HG03280 (cell line): ENCODE results near the gene BEGAIN.

Experiments
- ATAC-seq: cut with Tn5 transposase; IDR thresholded peaks from one replicate; pipeline ENCODE4 v1.9.1; 2021; ENCODE audit warnings: mild to moderate bottlenecking, moderate library complexity; ENCODE audit not compliant: unreplicated experiment

Gene BEGAIN

DNA sequence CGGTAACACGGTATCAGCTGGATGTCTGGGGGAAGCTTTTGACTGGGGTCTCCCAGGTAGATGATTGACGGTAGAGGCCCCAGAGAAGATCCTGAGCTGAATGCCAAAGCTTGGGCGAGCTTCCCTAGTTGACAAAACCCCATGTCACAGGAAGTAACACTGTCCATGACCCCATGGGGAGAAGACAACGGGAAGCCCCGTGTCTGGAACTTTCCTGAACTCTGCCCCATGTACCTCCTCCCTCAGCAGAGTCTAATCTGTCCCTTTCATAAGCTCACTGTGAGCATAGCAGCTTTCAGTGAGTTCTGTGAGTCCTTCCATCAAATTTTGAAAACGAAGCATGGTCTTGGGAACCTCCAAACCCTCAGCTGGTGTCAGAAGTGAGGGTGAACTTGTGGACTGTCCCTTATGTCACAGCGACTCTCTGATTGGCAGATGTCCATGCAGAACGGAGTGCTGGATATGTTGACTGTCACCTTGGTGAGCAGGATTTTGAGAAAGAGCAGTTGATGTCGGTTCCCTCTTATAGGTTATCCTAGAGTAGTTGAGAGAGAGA lies 29.7 kb upstream of the BEGAIN start:
- ATAC-seq = no peak

- ATAC-seq = no peak
Measured at GRCh38 chr14:100615736-100616695, 28.8 kb upstream of the BEGAIN start.

DNA sequence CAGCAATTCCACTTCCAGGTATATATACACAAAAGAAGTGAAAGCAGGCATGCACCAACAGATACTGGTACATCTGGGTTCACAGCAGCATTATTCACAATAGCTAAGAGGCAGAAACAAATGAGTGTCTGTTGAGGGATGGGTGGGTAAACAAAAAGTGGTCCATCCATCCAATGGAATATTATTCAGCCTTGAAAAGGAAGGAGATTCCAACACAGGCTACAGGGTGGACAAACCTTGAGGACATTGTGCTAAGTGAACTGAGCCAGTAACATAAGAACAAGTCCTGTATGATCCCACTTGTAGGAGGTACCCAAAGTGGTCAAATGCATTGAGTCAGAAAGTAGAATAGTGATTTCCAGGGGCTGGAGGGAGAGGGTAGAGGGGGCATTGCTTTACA lies 27.6 kb upstream of the BEGAIN start:
- ATAC-seq = no peak

DNA sequence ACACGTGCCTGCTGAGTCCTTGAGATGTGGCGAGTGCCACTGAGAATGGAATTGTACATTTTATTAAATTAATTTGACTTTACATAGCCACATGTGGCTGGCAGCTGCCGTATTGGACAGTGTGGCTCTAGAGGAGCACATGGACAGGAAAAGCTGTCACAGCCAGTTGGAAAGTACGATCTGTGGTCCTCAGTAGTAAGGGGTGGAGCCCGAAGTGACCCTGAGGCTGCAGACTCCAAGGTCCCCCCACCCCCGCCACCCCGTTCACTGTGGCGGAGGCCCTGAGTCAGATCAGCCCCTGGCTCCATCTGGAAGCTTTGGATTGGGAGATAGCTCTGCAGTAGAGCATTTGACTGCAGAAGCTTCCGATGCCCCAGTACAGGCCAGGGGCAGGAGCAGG lies 25.8 kb upstream of the BEGAIN start:
- no peak for ATAC-seq

GRCh38 chr14:100611811-100612480 lies 24.7 kb upstream of the BEGAIN start:
- ATAC-seq = no peak

GRCh38 chr14:100610511-100611217 lies 23.4 kb upstream of the BEGAIN start:
- no peak for ATAC-seq

GRCh38 chr14:100609941-100610391 lies 22.7 kb upstream of the BEGAIN start:
- ATAC-seq = no peak

GRCh38 chr14:100609331-100609870 lies 22.2 kb upstream of the BEGAIN start:
- ATAC-seq = no peak

DNA sequence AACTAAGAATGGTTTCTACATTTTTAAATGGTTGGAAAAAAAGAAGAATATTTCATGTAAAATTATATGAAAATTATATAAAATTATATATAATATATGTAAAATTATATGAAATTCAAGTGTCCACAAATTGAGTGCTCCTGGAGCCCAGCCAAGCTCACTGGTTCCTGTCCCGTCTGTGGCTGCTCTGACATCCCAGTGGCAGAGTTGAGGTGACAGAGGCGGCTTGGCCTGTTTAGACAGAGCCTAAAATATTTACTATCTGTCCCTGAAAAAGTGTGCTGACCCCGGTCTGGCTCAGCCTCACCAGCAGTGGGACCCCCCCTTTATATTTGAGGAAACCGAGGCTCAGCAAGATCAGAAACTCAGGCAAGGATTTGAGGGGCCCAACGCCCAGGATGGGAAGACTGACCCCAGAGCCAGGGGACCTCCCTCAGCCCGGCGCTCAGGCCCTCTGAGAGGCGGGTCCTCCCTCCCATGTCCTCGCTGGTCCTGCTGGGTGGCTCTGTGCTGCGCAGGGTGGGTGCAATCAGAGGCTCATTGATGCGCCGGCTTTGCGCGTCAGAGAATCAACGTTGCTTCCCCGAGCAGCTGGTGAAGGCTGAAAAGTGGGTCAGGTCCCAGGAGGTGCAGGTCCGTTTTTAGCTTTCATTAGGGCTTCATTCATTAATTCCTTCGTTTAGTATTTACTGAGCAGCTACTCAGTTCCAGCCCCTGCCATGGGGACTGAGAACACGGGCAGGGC lies 21.5 kb upstream of the BEGAIN start:
- no peak for ATAC-seq

GRCh38 chr14:100608064-100608463 lies 20.8 kb upstream of the BEGAIN start:
- no peak for ATAC-seq

DNA sequence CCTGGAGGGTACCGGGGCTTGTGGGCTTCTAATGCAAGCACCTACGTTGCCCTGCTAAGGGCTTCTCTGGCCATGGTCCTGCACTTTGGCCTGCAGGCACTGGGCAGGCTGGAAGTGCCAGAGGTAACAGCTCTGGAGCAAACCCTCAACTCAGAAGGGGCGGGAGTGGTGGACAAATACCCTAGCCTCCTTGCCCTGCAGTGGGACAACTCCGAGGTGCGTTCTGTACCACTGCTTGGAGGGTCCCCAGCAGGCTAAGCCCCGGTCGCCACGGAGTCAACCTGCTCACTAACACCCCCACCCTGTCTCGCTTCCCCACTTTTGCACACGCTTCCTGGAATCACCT lies 20.4 kb upstream of the BEGAIN start:
- no peak for ATAC-seq

- no peak for ATAC-seq
Measured at GRCh38 chr14:100606687-100607610, 19.7 kb upstream of the BEGAIN start.

DNA sequence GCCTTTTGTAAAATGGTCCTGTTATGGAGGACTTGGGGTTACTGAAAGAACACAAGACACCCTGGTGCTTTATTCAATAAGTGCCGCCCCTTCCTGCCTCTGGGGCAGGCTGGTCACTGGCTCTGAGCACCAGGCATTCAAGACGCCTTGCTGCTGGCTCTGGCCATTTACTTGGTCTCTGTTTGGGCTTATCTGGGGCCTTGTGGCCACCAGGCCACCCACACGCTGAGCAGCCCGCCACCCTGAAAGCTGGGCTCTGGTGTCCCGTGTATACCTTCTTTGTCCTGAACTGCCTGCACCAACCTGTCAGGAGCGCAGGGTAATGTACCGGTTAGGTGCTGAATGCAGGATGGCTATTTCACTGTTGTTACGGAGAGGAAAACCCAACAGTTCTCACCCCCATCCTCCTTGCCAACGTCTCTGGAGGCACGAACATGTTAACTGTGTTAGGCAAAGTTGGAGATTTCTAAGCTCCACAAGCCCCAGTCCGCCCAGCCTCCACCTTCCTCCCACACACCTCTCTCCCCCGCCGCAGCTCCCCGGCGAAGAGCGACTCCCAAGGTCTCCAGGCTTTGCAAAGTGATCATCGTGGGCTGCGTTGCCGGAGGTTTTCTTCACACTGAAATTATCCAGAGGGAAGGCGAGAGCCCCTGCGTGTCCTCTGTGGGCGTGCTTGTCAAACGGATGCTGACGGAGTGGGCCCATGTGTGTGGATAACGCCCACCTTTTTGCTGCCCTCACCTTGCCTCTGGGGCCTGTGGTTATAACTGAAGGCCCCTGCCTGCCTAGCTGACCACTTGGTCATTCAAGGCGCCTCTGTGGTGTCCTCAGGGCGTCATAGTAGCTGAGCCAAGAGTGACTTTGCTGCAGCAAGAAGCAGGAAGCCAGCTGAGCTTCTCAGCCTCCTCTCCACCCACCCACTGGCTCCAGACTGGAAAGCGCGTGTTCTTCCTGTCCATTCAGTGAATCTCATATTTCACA lies 18.8 kb upstream of the BEGAIN start:
- ATAC-seq = no peak

DNA sequence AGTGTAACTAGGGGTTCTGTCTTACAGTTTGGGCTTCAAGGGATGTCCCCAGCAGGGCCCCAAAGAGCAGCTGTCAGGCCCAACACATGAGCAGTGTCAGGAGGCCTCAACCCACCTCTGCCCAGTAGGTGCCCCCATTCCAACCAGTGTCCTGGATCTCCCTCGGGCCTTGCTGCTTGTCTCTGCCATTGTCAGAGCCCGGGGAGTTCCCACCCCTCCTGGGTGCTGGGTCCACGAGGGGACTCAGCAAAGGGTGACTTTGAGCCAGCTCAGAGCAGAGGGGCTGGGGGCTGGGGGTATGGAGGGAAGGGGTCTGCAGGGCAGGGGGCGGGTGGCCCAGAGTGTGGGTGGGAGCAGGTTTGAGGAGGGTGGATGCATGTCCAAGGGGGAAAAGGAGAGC lies 18.0 kb upstream of the BEGAIN start:
- no peak for ATAC-seq

GRCh38 chr14:100604709-100605108 lies 17.5 kb upstream of the BEGAIN start:
- no peak for ATAC-seq

DNA sequence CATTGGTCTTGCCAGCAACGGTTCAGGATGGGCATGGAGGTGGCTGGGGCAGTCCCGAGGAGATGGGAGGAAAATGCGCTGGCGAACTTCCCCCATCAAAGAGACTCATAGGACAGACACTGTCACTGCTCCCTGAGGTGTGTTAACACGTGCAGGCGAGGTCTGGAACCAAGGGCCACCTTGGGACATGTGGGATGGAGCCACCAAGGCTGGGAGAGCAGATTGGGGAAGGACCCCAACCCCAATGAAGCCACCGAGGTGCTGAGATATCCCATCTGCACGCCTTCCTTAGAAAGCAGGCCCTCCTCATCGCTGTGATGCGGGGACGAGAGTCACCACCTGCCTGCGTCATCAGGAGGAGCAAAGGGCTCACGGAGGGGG lies 16.9 kb upstream of the BEGAIN start:
- no peak for ATAC-seq

DNA sequence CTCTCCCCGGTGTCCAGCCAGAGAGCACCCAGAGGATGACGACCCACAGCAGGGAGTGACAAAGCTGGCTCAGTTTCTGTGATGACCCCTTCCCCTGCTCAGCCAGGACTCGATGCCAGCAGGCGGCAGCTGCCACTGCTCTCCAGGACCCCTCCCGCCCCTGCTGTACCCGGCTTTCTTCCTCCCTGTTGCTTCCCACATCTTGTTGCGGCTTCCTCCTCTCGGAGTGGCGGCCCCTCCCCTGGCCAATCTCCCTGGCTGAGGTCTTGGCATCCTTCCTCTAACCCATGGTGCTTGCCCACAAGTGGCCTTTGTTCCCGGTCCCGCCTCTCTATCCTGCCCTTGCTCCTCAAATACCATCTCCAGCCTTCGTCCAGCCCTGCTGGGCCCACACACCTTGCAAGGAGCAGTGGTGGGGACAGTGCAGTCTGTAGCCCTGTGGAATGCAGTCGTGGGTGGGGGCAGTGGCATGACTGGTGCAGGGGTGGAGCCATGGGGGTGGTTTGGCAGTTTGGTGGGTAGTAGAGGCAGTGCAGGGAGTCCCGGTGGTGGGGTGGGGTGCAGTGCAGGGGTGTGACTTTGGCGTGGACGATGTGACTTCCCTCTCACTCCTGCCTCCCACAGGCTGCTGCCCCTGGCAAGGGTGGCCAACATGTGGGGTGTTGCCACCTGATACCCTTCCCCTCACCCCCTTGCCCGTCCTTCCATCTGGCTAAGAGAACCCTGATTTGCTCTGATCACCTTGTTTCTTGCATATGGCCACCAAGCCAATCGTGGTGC lies 16.3 kb upstream of the BEGAIN start:
- no peak for ATAC-seq
